GM08714 (cell line): Measurements from ENCODE around the gene SUN1.
A peak's percentile ranks its signal among the peaks of the same experiment; 100 is the strongest.
"Not testable (repeated sequence)": the region's sequence is repeated elsewhere in the genome, so short reads cannot be mapped to it uniquely, and the experiment has no call there.

Source experiments
- H3K4me3 ChIP-seq: fragments of 200-500 bp; sonication (Bioruptor generic); 2 replicates; pipeline ENCODE4 v1.5.1; 2014; ENCODE audit warnings: mild to moderate bottlenecking, low read length, inconsistent platforms
- ZNF274 ChIP-seq: IDR thresholded peaks from 2 replicates; pipeline ENCODE4 v1.6.1; 2012; ENCODE audit warnings: mild to moderate bottlenecking, low read depth, low read length

Gene SUN1

GRCh38 chr7:798921-799470, 33.3 kb upstream of the SUN1 start:
- TF ChIP-seq ZNF274 = no peak
- H3K4me3 ChIP-seq = no peak overlapping the region

- no peak for TF ChIP-seq ZNF274
- H3K4me3 ChIP-seq = no peak overlapping the region
Measured at GRCh38 chr7:800692-801091, 31.6 kb upstream of the SUN1 start.

- not testable (repeated sequence) for H3K4me3 ChIP-seq
Measured at GRCh38 chr7:801351-801750, 30.9 kb upstream of the SUN1 start.

GRCh38 chr7:801940-802381, 30.3 kb upstream of the SUN1 start:
- H3K4me3 ChIP-seq = no peak overlapping the region
- no peak for TF ChIP-seq ZNF274

GRCh38 chr7:802500-803242, 29.6 kb upstream of the SUN1 start:
- H3K4me3 ChIP-seq = no peak overlapping the region
- no peak for TF ChIP-seq ZNF274

- TF ChIP-seq ZNF274 = no peak
- no peak overlapping the region for H3K4me3 ChIP-seq
Measured at GRCh38 chr7:803243-803635, 29.0 kb upstream of the SUN1 start.

- H3K4me3 ChIP-seq = not testable (repeated sequence)
Measured at GRCh38 chr7:803796-804195, 28.5 kb upstream of the SUN1 start.

- H3K4me3 ChIP-seq = no peak overlapping the region
- TF ChIP-seq ZNF274 = no peak
Measured at GRCh38 chr7:805261-805660, 27.0 kb upstream of the SUN1 start.

GRCh38 chr7:815284-816216, 16.7 kb upstream of the SUN1 start:
- H3K4me3 ChIP-seq = peak overlapping the region; percentile 76
- TF ChIP-seq ZNF274 = no peak

GRCh38 chr7:816300-816750, 16.0 kb upstream of the SUN1 start:
- peak overlapping the region; percentile 94 for H3K4me3 ChIP-seq
- TF ChIP-seq ZNF274 = no peak

- no peak for TF ChIP-seq ZNF274
- H3K4me3 ChIP-seq = peak overlapping the region; percentile 94
Measured at GRCh38 chr7:816751-817671, 15.3 kb upstream of the SUN1 start.

GRCh38 chr7:818031-818699, 14.1 kb upstream of the SUN1 start:
- H3K4me3 ChIP-seq = no peak overlapping the region
- TF ChIP-seq ZNF274 = no peak

- TF ChIP-seq ZNF274 = no peak
- no peak overlapping the region for H3K4me3 ChIP-seq
Measured at GRCh38 chr7:820341-820740, 11.9 kb upstream of the SUN1 start.
